Lower leg skin (tissue), 3 donors: ENCODE measurements around the gene PAN3.

ENCODE experiments used
- POLR2A ChIP-seq, 2 donors: fragments of 450-650 bp; IDR thresholded peaks; one replicate each; pipeline ENCODE4 v1.6.1; 2016 to 2017; ENCODE audit warnings: antibody characterized with exemption in 2 of 2, mild to moderate bottlenecking in 1 of 2, moderate library complexity in 1 of 2
- TF ChIP-seq, protein P1 (sequence below), 3 donors: fragments of 450-650 bp; IDR thresholded peaks; one replicate each; pipeline ENCODE4 v1.5.1; 2016; ENCODE audit warnings: antibody characterized with exemption in 3 of 3, mild to moderate bottlenecking in 3 of 3, moderate library complexity in 2 of 3

DNA sequence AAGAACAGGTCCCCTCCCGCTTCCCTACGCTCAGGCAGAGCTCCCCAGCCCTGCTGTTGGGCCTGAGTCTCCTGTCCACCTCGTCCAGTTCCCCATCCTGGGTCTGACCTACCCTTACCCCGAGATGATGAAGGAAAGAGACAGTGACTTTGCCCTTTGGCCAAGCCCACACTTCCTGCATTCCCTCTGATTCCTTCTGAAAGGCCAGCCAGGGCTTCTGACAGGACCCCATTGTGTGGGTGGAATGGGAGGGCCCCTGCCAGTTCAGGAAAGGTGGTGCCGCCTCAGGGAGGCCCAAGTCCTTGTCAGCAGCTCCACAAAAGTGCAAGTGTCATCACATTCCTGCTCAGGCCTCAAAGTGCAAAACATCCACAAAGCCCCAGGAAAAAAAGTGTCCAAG, 177.8 kb downstream of the PAN3 start:
- TF ChIP-seq, protein P1, sequence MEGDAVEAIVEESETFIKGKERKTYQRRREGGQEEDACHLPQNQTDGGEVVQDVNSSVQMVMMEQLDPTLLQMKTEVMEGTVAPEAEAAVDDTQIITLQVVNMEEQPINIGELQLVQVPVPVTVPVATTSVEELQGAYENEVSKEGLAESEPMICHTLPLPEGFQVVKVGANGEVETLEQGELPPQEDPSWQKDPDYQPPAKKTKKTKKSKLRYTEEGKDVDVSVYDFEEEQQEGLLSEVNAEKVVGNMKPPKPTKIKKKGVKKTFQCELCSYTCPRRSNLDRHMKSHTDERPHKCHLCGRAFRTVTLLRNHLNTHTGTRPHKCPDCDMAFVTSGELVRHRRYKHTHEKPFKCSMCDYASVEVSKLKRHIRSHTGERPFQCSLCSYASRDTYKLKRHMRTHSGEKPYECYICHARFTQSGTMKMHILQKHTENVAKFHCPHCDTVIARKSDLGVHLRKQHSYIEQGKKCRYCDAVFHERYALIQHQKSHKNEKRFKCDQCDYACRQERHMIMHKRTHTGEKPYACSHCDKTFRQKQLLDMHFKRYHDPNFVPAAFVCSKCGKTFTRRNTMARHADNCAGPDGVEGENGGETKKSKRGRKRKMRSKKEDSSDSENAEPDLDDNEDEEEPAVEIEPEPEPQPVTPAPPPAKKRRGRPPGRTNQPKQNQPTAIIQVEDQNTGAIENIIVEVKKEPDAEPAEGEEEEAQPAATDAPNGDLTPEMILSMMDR (IDR thresholded peaks at IDR 0.05), result no peak
- TF ChIP-seq POLR2A (IDR thresholded peaks at IDR 0.05), result no peak
